Duodenal mucosa (tissue), 2 donors: ENCODE data around the gene CCDC85C.

Experiments used
- H3K27ac ChIP-seq: one replicate; pipeline ENCODE4 v1.7.0; 2013; ENCODE audit warnings: low read depth, low read length
- H3K27me3 ChIP-seq, 2 donors: one replicate each; pipeline ENCODE4 v1.7.0; 2013; ENCODE audit warnings: low read length in 2 of 2, control low read depth in 1 of 2; ENCODE audit not compliant: insufficient read depth in 2 of 2, control insufficient read depth in 1 of 2
- H3K36me3 ChIP-seq, 2 donors: one replicate each; pipeline ENCODE4 v1.7.0; 2013; ENCODE audit warnings: low read length in 2 of 2, control low read depth in 1 of 2; ENCODE audit not compliant: insufficient read depth in 2 of 2, control insufficient read depth in 1 of 2
- H3K4me1 ChIP-seq, 2 donors: one replicate each; pipeline ENCODE4 v1.7.0; 2013; ENCODE audit warnings: low read length in 2 of 2, control low read depth in 1 of 2; ENCODE audit not compliant: insufficient read depth in 2 of 2, control insufficient read depth in 1 of 2
- H3K4me3 ChIP-seq, 2 donors: one replicate each; pipeline ENCODE4 v1.7.0; 2013; ENCODE audit warnings: low read length in 2 of 2, low read depth in 1 of 2
- H3K9ac ChIP-seq, 2 donors: one replicate each; pipeline ENCODE4 v1.7.0; 2013; ENCODE audit warnings: low read length in 2 of 2, low read depth in 1 of 2
- H3K9me3 ChIP-seq, 2 donors: one replicate each; pipeline ENCODE4 v1.7.0; 2013; ENCODE audit warnings: low read length in 2 of 2, control low read depth in 1 of 2; ENCODE audit not compliant: control insufficient read depth in 1 of 2

Gene CCDC85C

DNA sequence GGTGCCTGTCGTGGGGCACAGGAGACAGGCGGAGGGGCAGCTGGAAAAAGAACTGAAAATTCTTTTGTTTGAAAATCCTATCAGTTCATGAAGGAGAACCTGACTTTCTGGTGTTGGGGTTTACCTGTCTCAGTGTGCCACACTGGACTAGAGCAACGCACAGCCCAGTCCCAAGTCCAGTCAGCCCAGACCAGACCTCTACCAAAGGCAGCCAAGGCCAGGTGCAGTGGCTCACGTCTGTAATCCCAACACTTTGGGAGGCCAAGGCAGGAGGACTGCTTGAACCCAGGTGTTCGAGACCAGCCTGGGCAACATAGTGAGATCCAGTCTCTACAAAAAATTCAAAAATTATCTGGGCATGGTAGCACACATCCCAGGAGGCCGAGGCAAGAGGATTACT, 4.6 kb downstream of the CCDC85C start:
- no peaks in the 10 kb centered on the region for H3K9me3 ChIP-seq
- peaks cover 81 to 85% of the 10 kb centered on the region in 2 donors for H3K4me1 ChIP-seq
- H3K4me3 ChIP-seq = no peak overlapping the region
- H3K27ac ChIP-seq = no peak overlapping the region
- H3K27me3 ChIP-seq = no peaks in the 10 kb centered on the region
- H3K9ac ChIP-seq = peak overlapping the region in 1 of 2 donors; percentile 20
- no peaks in the 10 kb centered on the region for H3K36me3 ChIP-seq

DNA sequence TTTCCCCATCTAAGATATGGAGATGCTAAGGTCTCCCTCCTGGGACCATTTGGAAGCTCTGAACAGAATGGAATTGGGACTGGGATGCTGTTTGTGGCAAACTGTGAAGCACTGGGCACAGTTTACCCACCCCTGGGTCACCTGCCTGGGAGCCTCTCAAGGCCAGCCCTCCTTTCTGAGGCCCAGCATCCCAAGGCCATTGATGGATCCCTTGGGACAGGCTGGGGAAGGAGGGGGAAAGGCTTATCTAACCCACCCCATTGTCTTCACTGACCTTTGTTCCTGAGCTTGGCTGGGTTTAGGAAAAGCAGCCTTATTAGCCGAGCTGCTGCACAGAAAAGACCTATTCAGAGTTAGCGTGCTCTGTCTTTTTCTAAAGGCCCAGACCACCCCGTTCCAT, 5.2 kb downstream of the CCDC85C start:
- peak overlapping the region in 1 of 2 donors; percentile 20 for H3K9ac ChIP-seq
- H3K4me1 ChIP-seq = peaks cover 85 to 89% of the 10 kb centered on the region in 2 donors
- H3K4me3 ChIP-seq = peak overlapping the region in 1 of 2 donors; percentile 46
- H3K27me3 ChIP-seq = no peaks in the 10 kb centered on the region
- no peak overlapping the region for H3K27ac ChIP-seq
- no peaks in the 10 kb centered on the region for H3K9me3 ChIP-seq
- no peaks in the 10 kb centered on the region for H3K36me3 ChIP-seq

- H3K4me1 ChIP-seq = peaks cover 85 to 88% of the 10 kb centered on the region in 2 donors
- H3K27ac ChIP-seq = no peak overlapping the region
Measured at GRCh38 chr14:99597911-99598600, 6.0 kb downstream of the CCDC85C start.

DNA sequence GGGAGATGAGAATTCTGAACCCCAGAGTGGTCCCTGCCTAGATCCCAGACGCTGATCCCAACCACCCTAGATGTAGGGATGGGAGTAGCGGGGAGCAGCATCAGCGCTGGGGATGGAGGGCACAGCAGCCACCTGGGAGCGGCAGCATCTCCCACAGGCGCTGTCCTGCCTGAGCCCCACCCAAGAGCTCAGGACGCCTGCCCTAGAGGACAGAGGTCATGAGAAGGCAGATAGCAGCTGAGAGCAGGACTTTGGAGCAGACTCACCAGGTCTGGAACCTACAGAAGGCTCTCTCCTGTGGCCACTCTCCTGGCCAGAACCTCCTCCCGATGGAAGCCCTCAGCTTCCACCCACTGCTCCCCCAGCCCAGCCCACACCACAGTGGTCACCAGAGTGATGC, 7.2 kb downstream of the CCDC85C start:
- Histone ChIP-seq H3K4me1 (peaks cover 74 to 84% of the 10 kb centered on the region in 2 donors), H3K36me3 (no peaks in the 10 kb centered on the region), H3K27me3 (no peaks in the 10 kb centered on the region), H3K4me3 (peak overlapping the region; percentile 37 to 42), H3K9ac (peak overlapping the region in 1 of 2 donors; percentile 45), H3K9me3 (no peaks in the 10 kb centered on the region), H3K27ac (peak overlapping the region; percentile 52)

More at GRCh38 chr14:99597911-99598600, 6.0 kb downstream of the CCDC85C start:
- Histone ChIP-seq H3K9ac (no peak overlapping the region), H3K4me3 (no peak overlapping the region), H3K27me3 (no peaks in the 10 kb centered on the region), H3K9me3 (no peaks in the 10 kb centered on the region), H3K36me3 (no peaks in the 10 kb centered on the region)

- peaks cover 68 to 78% of the 10 kb centered on the region in 2 donors for H3K4me1 ChIP-seq
- H3K36me3 ChIP-seq = no peaks in the 10 kb centered on the region
- H3K27me3 ChIP-seq = no peaks in the 10 kb centered on the region
- peak overlapping the region; percentile 7 to 42 for H3K4me3 ChIP-seq
- H3K9me3 ChIP-seq = no peaks in the 10 kb centered on the region
- H3K27ac ChIP-seq = peak overlapping the region; percentile 52
- H3K9ac ChIP-seq = peak overlapping the region in 1 of 2 donors; percentile 36
Measured at GRCh38 chr14:99596071-99596627, 7.9 kb downstream of the CCDC85C start.

DNA sequence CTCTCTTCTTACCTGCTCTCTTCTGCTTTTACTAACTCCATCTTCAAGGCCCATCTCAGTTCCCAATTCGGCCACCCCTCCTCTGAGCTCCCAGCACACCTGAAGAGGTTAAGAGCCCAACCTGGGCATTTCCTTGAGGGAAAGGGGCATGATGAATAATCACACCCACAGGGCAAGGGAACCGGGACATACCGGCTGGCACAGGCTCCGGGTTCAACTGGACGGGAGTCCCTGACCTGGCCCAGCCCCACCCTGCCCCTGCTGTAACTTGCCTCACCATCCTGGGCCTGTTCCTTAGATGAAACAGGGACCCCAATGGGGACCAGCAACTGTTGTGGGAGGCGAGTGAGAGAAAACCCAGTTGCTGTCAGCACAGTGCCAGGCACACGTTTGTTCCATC, 8.5 kb downstream of the CCDC85C start:
- no peaks in the 10 kb centered on the region for H3K9me3 ChIP-seq
- no peak overlapping the region for H3K4me3 ChIP-seq
- no peaks in the 10 kb centered on the region for H3K36me3 ChIP-seq
- H3K9ac ChIP-seq = no peak overlapping the region
- H3K27me3 ChIP-seq = no peaks in the 10 kb centered on the region
- H3K4me1 ChIP-seq = peaks cover 64 to 78% of the 10 kb centered on the region in 2 donors
- H3K27ac ChIP-seq = peak overlapping the region; percentile 52

DNA sequence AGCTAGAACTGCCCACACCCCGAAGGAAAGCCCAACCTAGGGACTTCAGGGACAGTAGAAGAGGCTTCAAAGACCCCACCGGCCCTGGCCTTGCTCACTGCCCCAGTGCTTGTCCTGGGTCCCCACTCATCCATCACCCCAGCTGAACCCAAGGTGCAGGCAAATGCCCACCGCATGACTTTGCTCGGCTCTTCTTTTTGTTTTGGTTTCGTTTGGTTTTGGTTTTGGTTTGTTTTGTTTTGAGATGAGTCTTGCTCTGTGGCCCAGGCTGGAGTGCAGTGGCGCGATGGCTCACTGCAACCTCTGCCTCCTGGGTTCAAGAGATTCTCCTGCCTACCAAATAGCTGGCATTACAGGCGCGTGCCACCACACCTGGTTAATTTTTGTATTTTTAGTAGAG, 9.0 kb downstream of the CCDC85C start:
- Histone ChIP-seq H3K27ac (no peak overlapping the region), H3K4me3 (peak overlapping the region in 1 of 2 donors; percentile 30), H3K36me3 (no peaks in the 10 kb centered on the region), H3K9me3 (no peaks in the 10 kb centered on the region), H3K4me1 (peaks cover 64 to 78% of the 10 kb centered on the region in 2 donors), H3K9ac (no peak overlapping the region), H3K27me3 (no peaks in the 10 kb centered on the region)

GRCh38 chr14:99593971-99594841, 9.8 kb downstream of the CCDC85C start:
- Histone ChIP-seq H3K4me1 (peaks cover 56 to 78% of the 10 kb centered on the region in 2 donors), H3K4me3 (peak overlapping the region in 1 of 2 donors; percentile 30), H3K27me3 (no peaks in the 10 kb centered on the region), H3K9me3 (no peaks in the 10 kb centered on the region), H3K36me3 (no peaks in the 10 kb centered on the region), H3K27ac (no peak overlapping the region), H3K9ac (no peak overlapping the region)

DNA sequence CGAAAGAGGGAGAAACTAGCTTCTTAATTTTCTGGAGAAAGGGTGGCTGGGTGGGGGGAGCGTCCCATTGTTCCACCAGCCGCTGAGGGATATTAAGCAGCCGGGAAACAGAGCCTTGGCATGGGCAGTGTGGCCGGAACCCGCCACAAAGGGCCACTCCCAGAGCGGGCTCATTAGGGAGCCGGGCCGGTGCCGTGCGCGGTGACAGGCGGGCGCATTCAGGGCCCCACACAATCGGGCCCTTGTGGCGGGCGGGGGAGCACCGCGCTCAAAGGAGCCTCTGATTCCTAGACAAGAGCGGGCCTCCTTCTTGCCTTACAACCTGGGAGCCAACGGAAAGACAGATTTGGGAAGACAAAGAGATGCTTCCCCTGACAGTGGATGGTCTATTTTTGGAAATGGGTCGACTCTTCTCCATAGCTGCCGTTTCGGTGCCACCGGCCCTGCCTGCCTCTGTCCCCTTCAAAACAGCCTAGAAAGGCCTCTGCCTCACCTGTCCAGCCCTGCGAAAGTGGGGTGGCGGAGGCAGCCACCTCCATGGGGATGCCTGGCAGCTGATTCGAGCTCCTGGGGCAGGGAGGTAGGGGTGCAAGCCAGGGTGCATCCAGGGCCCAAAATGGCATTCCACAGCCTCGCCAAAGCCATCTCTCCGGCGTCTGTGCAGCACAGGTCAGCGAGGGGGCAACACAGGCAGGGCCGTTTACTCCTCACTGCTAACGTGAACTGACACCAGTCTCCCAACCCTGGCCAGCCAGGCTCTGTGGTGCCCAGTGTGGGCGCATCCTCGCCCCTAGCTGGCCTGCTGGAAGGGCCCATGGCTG, 10.9 kb downstream of the CCDC85C start:
- H3K27ac ChIP-seq = no peak overlapping the region
- H3K4me1 ChIP-seq = peaks cover 46 to 69% of the 10 kb centered on the region in 2 donors

More for the DNA sequence above, 10.9 kb downstream of the CCDC85C start:
- Histone ChIP-seq H3K36me3 (no peaks in the 10 kb centered on the region), H3K4me3 (no peak overlapping the region), H3K9me3 (no peaks in the 10 kb centered on the region), H3K9ac (no peak overlapping the region), H3K27me3 (no peaks in the 10 kb centered on the region)
